A549 (cell line): ENCODE results near the gene PNN.

Experiments used
- CBX2 ChIP-seq: fragments of 200-600 bp; sonication (generic); IDR thresholded peaks from 2 replicates; pipeline ENCODE4 v1.6.1; 2016; ENCODE audit warnings: low read depth, mild to moderate bottlenecking, borderline replicate concordance
- CTCF ChIP-seq: fragments of >200 bp; sonication (Bioruptor Twin); formaldehyde crosslinking; IDR thresholded peaks from 3 replicates; pipeline ENCODE4 v1.5.1; 2016
- EP300 ChIP-seq, 2 experiments: fragments of >200 bp; sonication (Bioruptor Twin); formaldehyde crosslinking; IDR thresholded peaks; 2 replicates in 1 of 2; 3 replicates in 1 of 2; pipeline ENCODE4 v1.6.1; 2016 to 2017
- ESRRA ChIP-seq: fragments of 150-350 bp; IDR thresholded peaks from 2 replicates; pipeline ENCODE4 v1.6.1; 2014; ENCODE audit warnings: mild to moderate bottlenecking, low read length, borderline replicate concordance
- HDAC2 ChIP-seq: fragments of 200-600 bp; sonication (generic); IDR thresholded peaks from 2 replicates; pipeline ENCODE4 v1.6.1; 2016
- JUNB ChIP-seq: fragments of >200 bp; sonication (Bioruptor Twin); formaldehyde crosslinking; IDR thresholded peaks from 2 replicates; pipeline ENCODE4 v1.6.1; 2016
- POLR2A ChIP-seq: IDR thresholded peaks from 2 replicates; pipeline ENCODE4 v1.6.1; 2012; ENCODE audit warnings: mild to moderate bottlenecking, low read length
- RAD21 ChIP-seq, 2 experiments: fragments of >200 bp in 1 of 2; sonication (Bioruptor Twin) in 1 of 2; formaldehyde crosslinking in 1 of 2; IDR thresholded peaks in 1 of 2; conservative IDR thresholded peaks in 1 of 2; 2 replicates in 1 of 2; 3 replicates in 1 of 2; pipeline ENCODE4 v1.6.1; 2012 to 2018; ENCODE audit warnings: inconsistent platforms in 1 of 2
- RFX5 ChIP-seq: fragments of 450-650 bp; IDR thresholded peaks from 2 replicates; pipeline ENCODE4 v1.7.1; 2014; ENCODE audit warnings: antibody characterized with exemption, mild to moderate bottlenecking, moderate library complexity
- SREBF2 ChIP-seq: fragments of 450-650 bp; IDR thresholded peaks from 2 replicates; pipeline ENCODE4 v1.6.1; 2014; ENCODE audit warnings: mild to moderate bottlenecking, moderate library complexity
- TF ChIP-seq, protein P1 (sequence below): fragments of 450-650 bp; IDR thresholded peaks from 2 replicates; pipeline ENCODE4 v1.6.1; 2014; ENCODE audit warnings: antibody characterized with exemption
- TF ChIP-seq, protein P2 (sequence below): fragments of 200-600 bp; sonication (generic); IDR thresholded peaks from 2 replicates; pipeline ENCODE4 v1.6.1; 2016; ENCODE audit warnings: antibody characterized with exemption, mild to moderate bottlenecking, moderate library complexity
- TF ChIP-seq, protein P3 (sequence below): fragments of >200 bp; sonication (Bioruptor Twin); formaldehyde crosslinking; IDR thresholded peaks from 3 replicates; pipeline ENCODE4 v1.6.1; 2016

- TF ChIP-seq EP300 (IDR thresholded peaks at IDR 0.05) (no peak), CTCF (no peak), RFX5 (no peak), ESRRA (no peak), POLR2A (no peak), CBX2 (no peak), RAD21 (conservative IDR thresholded peaks at IDR 0.05 in 1 of 2, IDR thresholded peaks at IDR 0.05 in 1 of 2) (no peak), JUNB (no peak), HDAC2 (no peak), SREBF2 (no peak)
- TF ChIP-seq, protein P1, sequence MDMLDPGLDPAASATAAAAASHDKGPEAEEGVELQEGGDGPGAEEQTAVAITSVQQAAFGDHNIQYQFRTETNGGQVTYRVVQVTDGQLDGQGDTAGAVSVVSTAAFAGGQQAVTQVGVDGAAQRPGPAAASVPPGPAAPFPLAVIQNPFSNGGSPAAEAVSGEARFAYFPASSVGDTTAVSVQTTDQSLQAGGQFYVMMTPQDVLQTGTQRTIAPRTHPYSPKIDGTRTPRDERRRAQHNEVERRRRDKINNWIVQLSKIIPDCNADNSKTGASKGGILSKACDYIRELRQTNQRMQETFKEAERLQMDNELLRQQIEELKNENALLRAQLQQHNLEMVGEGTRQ = no peak
- TF ChIP-seq, protein P2, sequence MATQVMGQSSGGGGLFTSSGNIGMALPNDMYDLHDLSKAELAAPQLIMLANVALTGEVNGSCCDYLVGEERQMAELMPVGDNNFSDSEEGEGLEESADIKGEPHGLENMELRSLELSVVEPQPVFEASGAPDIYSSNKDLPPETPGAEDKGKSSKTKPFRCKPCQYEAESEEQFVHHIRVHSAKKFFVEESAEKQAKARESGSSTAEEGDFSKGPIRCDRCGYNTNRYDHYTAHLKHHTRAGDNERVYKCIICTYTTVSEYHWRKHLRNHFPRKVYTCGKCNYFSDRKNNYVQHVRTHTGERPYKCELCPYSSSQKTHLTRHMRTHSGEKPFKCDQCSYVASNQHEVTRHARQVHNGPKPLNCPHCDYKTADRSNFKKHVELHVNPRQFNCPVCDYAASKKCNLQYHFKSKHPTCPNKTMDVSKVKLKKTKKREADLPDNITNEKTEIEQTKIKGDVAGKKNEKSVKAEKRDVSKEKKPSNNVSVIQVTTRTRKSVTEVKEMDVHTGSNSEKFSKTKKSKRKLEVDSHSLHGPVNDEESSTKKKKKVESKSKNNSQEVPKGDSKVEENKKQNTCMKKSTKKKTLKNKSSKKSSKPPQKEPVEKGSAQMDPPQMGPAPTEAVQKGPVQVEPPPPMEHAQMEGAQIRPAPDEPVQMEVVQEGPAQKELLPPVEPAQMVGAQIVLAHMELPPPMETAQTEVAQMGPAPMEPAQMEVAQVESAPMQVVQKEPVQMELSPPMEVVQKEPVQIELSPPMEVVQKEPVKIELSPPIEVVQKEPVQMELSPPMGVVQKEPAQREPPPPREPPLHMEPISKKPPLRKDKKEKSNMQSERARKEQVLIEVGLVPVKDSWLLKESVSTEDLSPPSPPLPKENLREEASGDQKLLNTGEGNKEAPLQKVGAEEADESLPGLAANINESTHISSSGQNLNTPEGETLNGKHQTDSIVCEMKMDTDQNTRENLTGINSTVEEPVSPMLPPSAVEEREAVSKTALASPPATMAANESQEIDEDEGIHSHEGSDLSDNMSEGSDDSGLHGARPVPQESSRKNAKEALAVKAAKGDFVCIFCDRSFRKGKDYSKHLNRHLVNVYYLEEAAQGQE = no peak
- TF ChIP-seq, protein P3, sequence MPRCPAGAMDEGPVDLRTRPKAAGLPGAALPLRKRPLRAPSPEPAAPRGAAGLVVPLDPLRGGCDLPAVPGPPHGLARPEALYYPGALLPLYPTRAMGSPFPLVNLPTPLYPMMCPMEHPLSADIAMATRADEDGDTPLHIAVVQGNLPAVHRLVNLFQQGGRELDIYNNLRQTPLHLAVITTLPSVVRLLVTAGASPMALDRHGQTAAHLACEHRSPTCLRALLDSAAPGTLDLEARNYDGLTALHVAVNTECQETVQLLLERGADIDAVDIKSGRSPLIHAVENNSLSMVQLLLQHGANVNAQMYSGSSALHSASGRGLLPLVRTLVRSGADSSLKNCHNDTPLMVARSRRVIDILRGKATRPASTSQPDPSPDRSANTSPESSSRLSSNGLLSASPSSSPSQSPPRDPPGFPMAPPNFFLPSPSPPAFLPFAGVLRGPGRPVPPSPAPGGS = no peak
Observed at GRCh38 chr14:39160494-39160893, 14.6 kb upstream of the PNN start.
